BLaER1 (cell line): Measurements from ENCODE around the gene CD180.

ENCODE experiments used
- H3K27ac ChIP-seq: shearing (Covaris generic); formaldehyde crosslinking; 2 replicates; pipeline ENCODE4 v1.8.1; 2022
- H3K27me3 ChIP-seq: shearing (Covaris generic); formaldehyde crosslinking; 2 replicates; pipeline ENCODE4 v1.8.1; 2022
- H3K36me3 ChIP-seq: shearing (Covaris generic); formaldehyde crosslinking; 2 replicates; pipeline ENCODE4 v1.8.1; 2022
- H3K4me1 ChIP-seq: shearing (Covaris generic); formaldehyde crosslinking; 2 replicates; pipeline ENCODE4 v1.8.1; 2022
- H3K4me2 ChIP-seq: shearing (Covaris generic); formaldehyde crosslinking; 2 replicates; pipeline ENCODE4 v1.8.1; 2022
- H3K4me3 ChIP-seq: shearing (Covaris generic); formaldehyde crosslinking; 2 replicates; pipeline ENCODE4 v1.8.1; 2022
- H3K9ac ChIP-seq: shearing (Covaris generic); formaldehyde crosslinking; 2 replicates; pipeline ENCODE4 v1.8.1; 2022
- H3K9me3 ChIP-seq: shearing (Covaris generic); formaldehyde crosslinking; 2 replicates; pipeline ENCODE4 v1.8.1; 2022
- H4K20me1 ChIP-seq: shearing (Covaris generic); formaldehyde crosslinking; 2 replicates; pipeline ENCODE4 v1.8.1; 2022
- Cebpa-rat ChIP-seq: shearing (Covaris generic); IDR thresholded peaks from 2 replicates; pipeline ENCODE4 v1.8.1; 2022

CD180 gene

GRCh38 chr5:67154556-67155206 is 41.9 kb downstream of the CD180 start:
- Histone ChIP-seq H3K4me2 (no peak overlapping the region), H3K27ac (no peak overlapping the region), H3K36me3 (peaks cover 40% of the 10 kb centered on the region), H3K27me3 (no peaks in the 10 kb centered on the region), H3K9ac (no peak overlapping the region), H3K4me3 (no peak overlapping the region), H4K20me1 (no peaks in the 10 kb centered on the region), H3K4me1 (peaks cover 5% of the 10 kb centered on the region; the same call in 1 of the 2 replicates), H3K9me3 (no peaks in the 10 kb centered on the region)
- no peak for TF ChIP-seq Cebpa-rat

- Histone ChIP-seq H3K36me3 (peaks cover 49% of the 10 kb centered on the region), H3K9ac (no peak overlapping the region), H3K9me3 (no peaks in the 10 kb centered on the region), H3K4me2 (no peak overlapping the region), H3K4me3 (no peak overlapping the region), H3K4me1 (peaks cover 5% of the 10 kb centered on the region; the same call in 1 of the 2 replicates), H3K27me3 (no peaks in the 10 kb centered on the region), H4K20me1 (no peaks in the 10 kb centered on the region), H3K27ac (no peak overlapping the region)
- no peak for TF ChIP-seq Cebpa-rat
Observed at GRCh38 chr5:67153292-67153691, 43.3 kb downstream of the CD180 start.

- Histone ChIP-seq H3K4me2 (no peak overlapping the region), H3K4me1 (no peaks in the 10 kb centered on the region), H3K27ac (no peak overlapping the region), H3K36me3 (peaks cover 54% of the 10 kb centered on the region), H4K20me1 (no peaks in the 10 kb centered on the region), H3K27me3 (no peaks in the 10 kb centered on the region), H3K9ac (no peak overlapping the region), H3K9me3 (no peaks in the 10 kb centered on the region), H3K4me3 (no peak overlapping the region)
- TF ChIP-seq Cebpa-rat, result no peak
Observed at GRCh38 chr5:67152400-67152799, 44.2 kb downstream of the CD180 start.

GRCh38 chr5:67149951-67150523 is 46.6 kb downstream of the CD180 start:
- Histone ChIP-seq H4K20me1 (no peaks in the 10 kb centered on the region), H3K4me3 (no peak overlapping the region), H3K4me2 (no peak overlapping the region), H3K9me3 (no peaks in the 10 kb centered on the region), H3K36me3 (peaks cover 61% of the 10 kb centered on the region), H3K4me1 (no peaks in the 10 kb centered on the region), H3K9ac (no peak overlapping the region), H3K27ac (no peak overlapping the region), H3K27me3 (no peaks in the 10 kb centered on the region)
- no peak for TF ChIP-seq Cebpa-rat

GRCh38 chr5:67149057-67149950 is 47.3 kb downstream of the CD180 start:
- no peaks in the 10 kb centered on the region for H3K4me1 ChIP-seq

GRCh38 chr5:67147760-67148159 is 48.8 kb downstream of the CD180 start:
- H3K27me3 ChIP-seq, result no peaks in the 10 kb centered on the region
- H3K9me3 ChIP-seq, result no peaks in the 10 kb centered on the region
- H4K20me1 ChIP-seq, result no peaks in the 10 kb centered on the region
- no peak overlapping the region for H3K9ac ChIP-seq
- no peak overlapping the region for H3K4me3 ChIP-seq
- no peak overlapping the region for H3K27ac ChIP-seq
- H3K4me1 ChIP-seq, result no peaks in the 10 kb centered on the region
- H3K36me3 ChIP-seq, result peaks cover 71% of the 10 kb centered on the region
- no peak for TF ChIP-seq Cebpa-rat
- no peak overlapping the region for H3K4me2 ChIP-seq

More at GRCh38 chr5:67149057-67149950, 47.3 kb downstream of the CD180 start:
- H3K27ac ChIP-seq, result no peak overlapping the region
- H3K9ac ChIP-seq, result no peak overlapping the region
- H3K27me3 ChIP-seq, result no peaks in the 10 kb centered on the region
- no peaks in the 10 kb centered on the region for H3K9me3 ChIP-seq
- no peak overlapping the region for H3K4me2 ChIP-seq
- H3K4me3 ChIP-seq, result no peak overlapping the region
- H3K36me3 ChIP-seq, result peaks cover 61% of the 10 kb centered on the region
- TF ChIP-seq Cebpa-rat, result no peak
- H4K20me1 ChIP-seq, result no peaks in the 10 kb centered on the region

GRCh38 chr5:67146981-67147380 is 49.6 kb downstream of the CD180 start:
- Histone ChIP-seq H3K9me3 (no peaks in the 10 kb centered on the region), H3K9ac (no peak overlapping the region), H3K27ac (no peak overlapping the region), H4K20me1 (no peaks in the 10 kb centered on the region), H3K4me1 (no peaks in the 10 kb centered on the region), H3K4me3 (no peak overlapping the region), H3K4me2 (no peak overlapping the region), H3K36me3 (peaks cover 74% of the 10 kb centered on the region), H3K27me3 (no peaks in the 10 kb centered on the region)
- no peak for TF ChIP-seq Cebpa-rat

- peaks cover 76% of the 10 kb centered on the region for H3K36me3 ChIP-seq
- TF ChIP-seq Cebpa-rat, result no peak; the same call in 1 of the 2 replicates
- no peaks in the 10 kb centered on the region for H3K4me1 ChIP-seq
- H3K27ac ChIP-seq, result no peak overlapping the region
- H3K9ac ChIP-seq, result no peak overlapping the region
- no peaks in the 10 kb centered on the region for H3K27me3 ChIP-seq
- no peak overlapping the region for H3K4me2 ChIP-seq
- H3K9me3 ChIP-seq, result no peaks in the 10 kb centered on the region
- no peak overlapping the region for H3K4me3 ChIP-seq
- H4K20me1 ChIP-seq, result no peaks in the 10 kb centered on the region
Observed at GRCh38 chr5:67146574-67146973, 50.0 kb downstream of the CD180 start.

GRCh38 chr5:67144183-67144639 is 52.4 kb downstream of the CD180 start:
- H4K20me1 ChIP-seq, result no peaks in the 10 kb centered on the region
- H3K4me2 ChIP-seq, result no peak overlapping the region
- TF ChIP-seq Cebpa-rat, result no peak
- no peak overlapping the region for H3K27ac ChIP-seq
- no peaks in the 10 kb centered on the region for H3K9me3 ChIP-seq
- H3K4me3 ChIP-seq, result no peak overlapping the region
- peaks cover 6% of the 10 kb centered on the region; the same call in 1 of the 2 replicates for H3K4me1 ChIP-seq
- H3K27me3 ChIP-seq, result no peaks in the 10 kb centered on the region
- no peak overlapping the region for H3K9ac ChIP-seq
- H3K36me3 ChIP-seq, result peaks cover 63% of the 10 kb centered on the region

GRCh38 chr5:67143549-67143948 is 53.0 kb downstream of the CD180 start:
- Histone ChIP-seq H3K9me3 (no peaks in the 10 kb centered on the region), H3K27ac (no peak overlapping the region), H4K20me1 (no peaks in the 10 kb centered on the region), H3K9ac (no peak overlapping the region), H3K27me3 (no peaks in the 10 kb centered on the region), H3K4me1 (peaks cover 6% of the 10 kb centered on the region; the same call in 1 of the 2 replicates), H3K36me3 (peaks cover 65% of the 10 kb centered on the region), H3K4me3 (no peak overlapping the region), H3K4me2 (no peak overlapping the region)
- no peak for TF ChIP-seq Cebpa-rat
